NCI-H2171 treated with DMSO at 0.1 percent for 48 hours (cell line): Measurements from ENCODE around the gene RIMS1.

ENCODE experiments used
- DNase-seq: peaks from one replicate; lab custom pipeline; 2025; lab: John Stamatoyannopoulos, UW

Gene RIMS1

GRCh38 chr6:72416744-72417465 lies 530.6 kb downstream of the RIMS1 start:
- DNase-seq = no peak

GRCh38 chr6:72417759-72418158 lies 531.4 kb downstream of the RIMS1 start:
- no peak for DNase-seq

- DNase-seq = no peak
These were observed 532.1 kb downstream of the RIMS1 start for GRCh38 chr6:72418495-72418894.

- DNase-seq = no peak
These were observed 533.6 kb downstream of the RIMS1 start for GRCh38 chr6:72419966-72420365.

- no peak for DNase-seq
These were observed 534.1 kb downstream of the RIMS1 start for GRCh38 chr6:72420409-72420808.

GRCh38 chr6:72421387-72421786 lies 535.0 kb downstream of the RIMS1 start:
- no peak for DNase-seq

- DNase-seq = no peak
These were observed 535.8 kb downstream of the RIMS1 start for GRCh38 chr6:72422171-72422570.

GRCh38 chr6:72424476-72424875 lies 538.1 kb downstream of the RIMS1 start:
- no peak for DNase-seq

- DNase-seq = no peak
These were observed 538.8 kb downstream of the RIMS1 start for GRCh38 chr6:72425003-72425681.

GRCh38 chr6:72440611-72441010 lies 554.3 kb downstream of the RIMS1 start:
- no peak for DNase-seq

GRCh38 chr6:72446430-72446829 lies 560.1 kb downstream of the RIMS1 start:
- DNase-seq = no peak
